Measurements from ENCODE around the gene SREBF2. TPM values are rescaled to one million over a fixed set of nuclear protein-coding genes. Genes with fewer than 3 reads are reported as not detected.

The SREBF2 gene
- total RNA-seq, 2 experiments from 2014 or later: 167 to 312 TPM

- Histone ChIP-seq H3K9me2 (ENCODE audit: insufficient read depth, low read length) (no peaks in the 10 kb centered on the region), H4K20me1 (ENCODE audit: insufficient read depth, low read length) (0 out of 2 replicates have a peak, but pooled peaks cover 6% of the 10 kb centered on the region), H3K79me2 (ENCODE audit: insufficient read depth, low read depth, low read length) (no peaks in the 10 kb centered on the region), H3K4me3 (ENCODE audit: low read depth, low read length, poor library complexity, severe bottlenecking) (no peak overlapping the region), H3K4me2 (ENCODE audit: low read length) (no peak overlapping the region), H3K4me1 (ENCODE audit: insufficient read depth, low read length, poor library complexity, severe bottlenecking) (peaks cover 49% of the 10 kb centered on the region), H3K27ac (ENCODE audit: low read depth, low read length, poor library complexity, severe bottlenecking) (no peak overlapping the region), H3K36me3 (ENCODE audit: insufficient read depth, low read length) (no peaks in the 10 kb centered on the region), H3K9me3 (ENCODE audit: low read length) (no peaks in the 10 kb centered on the region), H2AFZ (ENCODE audit: low read length) (no peak overlapping the region)
- ChIA-PET CTCF (ENCODE audit: unreplicated experiment) (no interaction called here), POLR2A (interaction anchor here (0.7 kb wide), 2 partner anchors 53 to 63 kb away, joined by 3 to 8 read pairs; no protein-coding TSS in a partner anchor)
- intact Hi-C loops (cut with micrococcal nuclease; ENCODE audit: unreplicated experiment): loop anchor here (10.0 kb wide), 1 partner anchor 171 kb away; no protein-coding TSS in a partner anchor
- DNase-seq (ENCODE audit: low spot score): no peak
- TF ChIP-seq EZH2phosphoT487 (IDR thresholded peaks at IDR 0.05; ENCODE audit: borderline replicate concordance, low read depth, low read length) (no peak), CTCF (conservative IDR thresholded peaks at IDR 0.05; ENCODE audit: low read length) (no peak)
- BruUV-seq (replicated peaks): no TSS peak
These were observed 83.0 kb downstream of the SREBF2 start for GRCh38 chr22:41915786-41916493.

GRCh38 chr22:41916745-41917358, 83.9 kb downstream of the SREBF2 start:
- TF ChIP-seq EZH2phosphoT487 (IDR thresholded peaks at IDR 0.05; ENCODE audit: borderline replicate concordance, low read depth, low read length): no peak
- BruUV-seq (replicated peaks): TSS peak; percentile 52
- 0 out of 2 replicates have a peak, but pooled peaks cover 6% of the 10 kb centered on the region for H4K20me1 ChIP-seq (ENCODE audit: insufficient read depth, low read length)
- no peak overlapping the region for H3K27ac ChIP-seq (ENCODE audit: low read depth, low read length, poor library complexity, severe bottlenecking)
- no peak overlapping the region for H2AFZ ChIP-seq (ENCODE audit: low read length)
- no peak for DNase-seq (ENCODE audit: low spot score)
- intact Hi-C loops (cut with micrococcal nuclease; ENCODE audit: unreplicated experiment): loop anchor here (10.0 kb wide), 1 partner anchor 172 kb away; no protein-coding TSS in a partner anchor
- H3K9me2 ChIP-seq (ENCODE audit: insufficient read depth, low read length): no peaks in the 10 kb centered on the region
- no peak overlapping the region for H3K4me2 ChIP-seq (ENCODE audit: low read length)
- no peaks in the 10 kb centered on the region for H3K79me2 ChIP-seq (ENCODE audit: insufficient read depth, low read depth, low read length)
- no peak overlapping the region for H3K4me3 ChIP-seq (ENCODE audit: low read depth, low read length, poor library complexity, severe bottlenecking)
- no peaks in the 10 kb centered on the region for H3K36me3 ChIP-seq (ENCODE audit: insufficient read depth, low read length)
- peaks cover 54% of the 10 kb centered on the region for H3K4me1 ChIP-seq (ENCODE audit: insufficient read depth, low read length, poor library complexity, severe bottlenecking)
- ChIA-PET POLR2A (interaction anchor here (0.6 to 0.7 kb wide), 4 partner anchors 17 to 1259 kb away, joined by 3 to 8 read pairs (median 4); no protein-coding TSS in a partner anchor), CTCF (ENCODE audit: unreplicated experiment) (no interaction called here)
- no peaks in the 10 kb centered on the region for H3K9me3 ChIP-seq (ENCODE audit: low read length)

- ChIA-PET POLR2A (interaction anchor here (0.6 to 0.7 kb wide), 2 partner anchors 17 to 1259 kb away, joined by 3 to 4 read pairs; no protein-coding TSS in a partner anchor), CTCF (ENCODE audit: unreplicated experiment) (no interaction called here)
- H2AFZ ChIP-seq (ENCODE audit: low read length): no peak overlapping the region
- H3K9me2 ChIP-seq (ENCODE audit: insufficient read depth, low read length): no peaks in the 10 kb centered on the region
- no peaks in the 10 kb centered on the region for H3K79me2 ChIP-seq (ENCODE audit: insufficient read depth, low read depth, low read length)
- intact Hi-C loops (cut with micrococcal nuclease; ENCODE audit: unreplicated experiment): loop anchor here (10.0 kb wide), 1 partner anchor 173 kb away; no protein-coding TSS in a partner anchor
- H3K4me3 ChIP-seq (ENCODE audit: low read depth, low read length, poor library complexity, severe bottlenecking): no peak overlapping the region
- no peak overlapping the region for H3K27ac ChIP-seq (ENCODE audit: low read depth, low read length, poor library complexity, severe bottlenecking)
- no peaks in the 10 kb centered on the region for H3K9me3 ChIP-seq (ENCODE audit: low read length)
- TF ChIP-seq CTCF (conservative IDR thresholded peaks at IDR 0.05; ENCODE audit: low read length): no peak
- TF ChIP-seq EZH2phosphoT487 (IDR thresholded peaks at IDR 0.05; ENCODE audit: borderline replicate concordance, low read depth, low read length): no peak
- no peak for DNase-seq (ENCODE audit: low spot score)
- peaks cover 60% of the 10 kb centered on the region for H3K4me1 ChIP-seq (ENCODE audit: insufficient read depth, low read length, poor library complexity, severe bottlenecking)
- no peaks in the 10 kb centered on the region for H3K36me3 ChIP-seq (ENCODE audit: insufficient read depth, low read length)
- no peak overlapping the region for H3K4me2 ChIP-seq (ENCODE audit: low read length)
- 0 out of 2 replicates have a peak, but pooled peaks cover 6% of the 10 kb centered on the region for H4K20me1 ChIP-seq (ENCODE audit: insufficient read depth, low read length)
- BruUV-seq (replicated peaks): no TSS peak
These were observed 84.5 kb downstream of the SREBF2 start for GRCh38 chr22:41917375-41917902.
